ENCODE measurements around the gene NFIA.

Gene NFIA

GRCh38 chr1:61434276-61434675 is 351.9 kb downstream of the NFIA start:
- no peak for DNase-seq (ENCODE audit: low read depth)

DNA sequence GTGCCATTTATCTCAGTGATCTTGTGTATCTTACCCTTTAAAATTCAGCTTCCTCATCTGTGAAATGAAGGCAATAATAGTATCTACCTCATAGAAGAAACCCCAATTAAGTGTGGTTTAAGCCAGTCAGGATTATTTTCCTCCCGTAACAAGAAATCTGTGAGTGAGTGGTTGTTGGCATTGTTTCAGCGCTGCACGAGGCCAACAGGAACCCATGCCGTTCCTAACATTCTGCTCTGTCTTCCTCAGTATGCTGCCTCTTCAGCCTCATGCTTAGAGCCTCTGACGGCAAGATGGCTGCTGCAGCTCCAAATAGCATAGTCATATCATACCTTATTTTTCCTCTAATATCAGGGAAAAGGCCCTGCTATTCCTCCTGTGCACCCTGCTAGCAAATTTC is 352.9 kb downstream of the NFIA start:
- DNase-seq (ENCODE audit: low read depth) = no peak

- no peak for DNase-seq (ENCODE audit: low read depth)
Measured at GRCh38 chr1:61436016-61436415, 353.7 kb downstream of the NFIA start.

DNA sequence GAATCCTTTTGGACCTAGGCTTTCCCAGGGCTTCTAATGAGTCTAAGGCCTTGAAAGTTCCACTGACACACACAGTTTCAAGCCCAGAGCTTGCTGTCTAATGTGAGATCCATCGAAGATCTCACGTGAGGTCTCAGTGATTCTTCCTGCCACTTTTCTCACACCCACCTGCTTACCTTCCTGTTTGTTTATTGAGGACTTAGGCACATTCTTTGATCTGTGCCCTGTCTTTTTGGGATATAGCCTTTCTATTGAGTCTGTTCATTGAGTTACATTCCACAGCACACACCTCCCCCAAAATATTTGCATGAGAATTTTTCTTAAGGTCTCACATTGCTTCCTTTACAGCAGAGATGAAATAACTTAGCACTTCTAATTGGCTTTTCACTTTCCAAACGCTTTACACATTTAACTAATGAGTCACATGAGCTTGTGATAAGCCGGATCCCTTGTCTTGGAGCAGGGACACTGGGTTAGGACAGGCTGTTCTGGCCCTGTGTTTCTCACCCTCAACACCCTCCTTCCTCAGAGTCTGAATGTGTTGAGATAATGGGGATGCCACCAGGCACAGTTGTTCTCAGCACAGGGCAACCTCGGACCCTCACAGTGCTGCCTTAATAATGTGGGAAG is 354.2 kb downstream of the NFIA start:
- no peak for DNase-seq (ENCODE audit: low read depth)

DNA sequence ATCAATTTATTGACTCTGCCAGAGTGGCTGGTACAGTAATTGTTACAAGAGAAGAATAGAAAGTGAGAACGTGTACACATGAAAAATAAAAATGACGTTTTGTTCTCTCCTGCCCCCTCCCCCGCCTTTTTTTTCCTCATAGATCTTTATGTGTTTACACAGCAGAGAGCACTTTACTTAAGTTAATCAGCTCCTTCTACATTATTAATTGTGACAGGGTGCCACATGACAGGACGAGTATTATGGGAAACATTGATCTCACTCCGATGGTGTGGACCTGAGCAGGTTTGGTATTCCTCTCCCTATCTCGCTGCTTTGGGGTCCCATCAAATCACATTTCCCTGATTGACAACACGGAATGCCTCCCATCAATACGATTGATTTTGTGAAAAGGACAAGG is 356.9 kb downstream of the NFIA start:
- no peak for DNase-seq (ENCODE audit: low read depth)

- no peak for DNase-seq (ENCODE audit: low read depth)
Measured at GRCh38 chr1:61441723-61442262, 359.4 kb downstream of the NFIA start.

- no peak for DNase-seq (ENCODE audit: low read depth)
Measured at GRCh38 chr1:61442544-61442943, 360.2 kb downstream of the NFIA start.

- no peak for DNase-seq (ENCODE audit: low read depth)
Measured at GRCh38 chr1:61444288-61444687, 361.9 kb downstream of the NFIA start.

GRCh38 chr1:61445269-61445825 is 363.0 kb downstream of the NFIA start:
- DNase-seq (ENCODE audit: low read depth) = no peak

- DNase-seq (ENCODE audit: low read depth) = no peak
Measured at GRCh38 chr1:61446531-61446991, 364.2 kb downstream of the NFIA start.

DNA sequence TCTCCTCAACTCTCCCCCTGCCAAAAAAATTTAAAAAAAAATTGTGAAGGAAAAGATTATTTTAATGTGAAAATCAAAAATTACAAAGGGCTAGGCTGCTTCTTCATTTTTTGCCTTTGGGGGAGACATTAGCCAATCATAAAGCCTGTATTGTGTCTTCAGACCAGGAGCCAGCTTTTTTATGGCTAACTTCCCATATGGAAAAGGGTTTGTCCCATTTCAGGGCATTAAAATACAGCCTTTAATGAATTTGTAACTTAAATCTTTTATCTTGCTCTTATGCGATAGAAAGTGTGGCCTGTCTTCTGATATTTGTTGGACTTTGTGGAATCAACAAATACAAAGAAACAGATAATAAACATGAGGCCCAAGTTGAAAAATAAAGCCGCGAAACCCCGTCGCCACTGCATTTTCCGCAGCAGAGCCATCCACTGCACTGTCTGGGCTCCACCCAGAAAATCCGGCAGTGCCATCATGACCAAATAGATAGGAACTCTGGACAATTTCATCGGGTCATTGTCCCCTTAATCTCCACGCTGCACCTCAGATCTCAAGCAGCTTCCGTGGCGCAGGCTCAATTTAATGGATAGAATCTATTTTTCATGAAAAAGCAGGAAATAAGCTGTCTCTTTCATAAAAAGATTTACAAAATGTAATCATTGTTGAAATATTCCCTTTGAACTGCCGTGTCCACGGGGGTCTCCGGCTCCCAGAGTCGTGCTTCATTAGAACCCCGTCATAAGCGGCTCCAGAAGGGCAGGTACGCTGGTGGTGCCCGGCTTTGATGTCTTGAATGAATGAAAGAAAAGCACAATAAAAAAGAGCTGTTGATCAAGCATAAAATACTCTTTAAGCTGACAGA is 365.0 kb downstream of the NFIA start:
- DNase-seq (ENCODE audit: low read depth) = no peak

DNA sequence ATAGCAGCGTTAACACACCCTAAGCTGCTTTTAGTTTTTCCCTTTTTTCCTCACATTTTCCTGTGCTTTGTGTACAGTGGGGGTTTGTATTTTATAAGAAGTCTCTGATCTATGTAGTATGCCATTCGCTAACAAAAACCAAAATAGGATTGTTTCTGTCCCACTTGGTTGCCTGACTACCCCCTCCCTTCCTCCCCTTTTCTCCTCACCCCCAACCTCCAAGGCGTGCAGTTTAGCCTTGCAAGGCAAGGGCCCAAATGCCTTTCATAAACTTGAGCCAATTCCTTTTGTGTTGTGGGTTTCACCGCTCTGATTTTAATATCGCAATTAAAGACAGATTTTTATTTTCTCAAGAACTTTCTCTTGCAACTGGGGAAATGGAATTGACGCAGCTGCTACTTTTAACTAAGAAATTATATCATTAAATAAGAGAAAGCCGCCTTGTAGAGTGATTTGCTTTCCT is 365.6 kb downstream of the NFIA start:
- no peak for DNase-seq (ENCODE audit: low read depth)

GRCh38 chr1:61448914-61449313 is 366.6 kb downstream of the NFIA start:
- no peak for DNase-seq (ENCODE audit: low read depth)

GRCh38 chr1:61449410-61449809 is 367.0 kb downstream of the NFIA start:
- DNase-seq (ENCODE audit: low read depth) = no peak

GRCh38 chr1:61450454-61450853 is 368.1 kb downstream of the NFIA start:
- no peak for DNase-seq (ENCODE audit: low read depth)

GRCh38 chr1:61450872-61451571 is 368.7 kb downstream of the NFIA start:
- no peak for DNase-seq (ENCODE audit: low read depth)

- DNase-seq (ENCODE audit: low read depth) = no peak
Measured at GRCh38 chr1:61451572-61451968, 369.2 kb downstream of the NFIA start.

GRCh38 chr1:61452176-61453035 is 370.0 kb downstream of the NFIA start:
- no peak for DNase-seq (ENCODE audit: low read depth)

GRCh38 chr1:61453111-61453961 is 371.0 kb downstream of the NFIA start:
- DNase-seq (ENCODE audit: low read depth) = peak; percentile 92

DNA sequence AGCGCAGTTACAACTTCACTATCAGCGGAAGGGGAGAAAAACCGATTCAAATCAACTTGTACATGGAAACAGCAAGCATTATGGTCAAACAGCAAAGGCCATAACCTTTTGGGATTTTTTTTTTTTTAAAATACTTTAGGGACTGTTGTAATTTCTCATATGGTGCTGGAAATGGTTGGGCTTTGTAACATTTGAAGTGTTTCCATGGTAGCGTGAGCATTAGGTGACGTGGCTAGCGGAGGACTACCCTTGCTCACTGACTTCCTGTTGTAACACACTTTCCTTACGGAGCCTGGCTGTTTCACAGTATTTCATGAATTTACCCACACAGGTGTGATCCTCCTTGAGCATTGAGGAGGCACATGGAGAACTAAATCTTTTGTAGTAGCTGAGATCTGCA is 373.0 kb downstream of the NFIA start:
- no peak for DNase-seq (ENCODE audit: low read depth)
